Measurements from ENCODE around the gene SLC5A10.

Gene SLC5A10

GRCh38 chr17:19014628-19015215 is 62.8 kb downstream of the SLC5A10 start:
- Mint-ChIP-seq H3K36me3 (ENCODE audit: low read depth) (no peaks in the 10 kb centered on the region), H3K27me3 (ENCODE audit: low read depth, poor library complexity) (peaks cover 7% of the 10 kb centered on the region), H3K4me1 (peaks cover 42% of the 10 kb centered on the region), H3K4me3 (no peak overlapping the region), H3K27ac (no peak overlapping the region), H3K9me3 (no peaks in the 10 kb centered on the region)
- TF ChIP-seq CTCF (IDR thresholded peaks at IDR 0.05) = no peak
- DNase-seq = no peak

DNA sequence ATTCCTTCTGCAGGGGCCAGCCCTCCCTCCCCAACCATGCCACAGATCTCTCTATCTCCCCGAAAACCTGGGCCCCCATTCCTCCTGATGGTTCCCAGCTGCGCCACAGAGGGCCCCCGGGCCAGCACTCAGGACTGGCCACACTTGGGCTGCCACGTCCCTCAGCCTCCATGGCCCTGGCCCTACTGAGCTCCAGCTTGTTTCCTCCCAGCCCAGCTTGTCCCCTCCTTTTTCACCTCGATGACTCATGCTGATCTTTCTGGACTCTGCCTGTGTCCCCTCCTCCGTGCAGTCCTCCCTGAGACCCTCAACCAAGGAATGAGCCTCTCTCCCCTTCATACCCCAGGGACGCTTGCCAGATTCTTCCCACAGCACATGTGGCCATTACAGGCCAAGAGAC is 63.5 kb downstream of the SLC5A10 start:
- no peak for DNase-seq
- Mint-ChIP-seq H3K9me3 (no peaks in the 10 kb centered on the region), H3K4me1 (peaks cover 42% of the 10 kb centered on the region), H3K36me3 (ENCODE audit: low read depth) (no peaks in the 10 kb centered on the region), H3K4me3 (peak overlapping the region; percentile 19), H3K27ac (no peak overlapping the region), H3K27me3 (ENCODE audit: low read depth, poor library complexity) (peaks cover 7% of the 10 kb centered on the region)
- TF ChIP-seq CTCF (IDR thresholded peaks at IDR 0.05) = no peak

DNA sequence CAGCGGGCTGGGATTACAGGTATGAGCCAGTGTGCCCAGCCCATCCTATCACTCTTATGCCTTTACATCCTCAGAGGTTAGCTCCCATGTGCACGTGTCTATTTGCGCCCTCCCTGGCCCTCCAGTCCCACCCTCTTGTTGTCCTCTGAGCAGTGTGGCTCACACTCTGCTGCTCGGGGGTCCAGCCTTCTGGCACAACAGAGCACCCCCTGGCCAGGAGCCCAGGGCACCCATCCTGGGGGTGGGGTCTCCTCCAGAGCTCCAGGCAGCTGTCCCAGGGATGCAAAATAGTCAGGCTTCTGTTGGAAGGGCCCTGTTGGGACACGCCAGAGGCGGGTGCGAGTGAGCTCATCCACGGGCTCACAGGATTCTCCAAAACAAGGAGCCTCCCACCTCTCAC is 64.3 kb downstream of the SLC5A10 start:
- no peak for DNase-seq
- no peak overlapping the region for H3K4me3 Mint-ChIP-seq
- TF ChIP-seq CTCF (IDR thresholded peaks at IDR 0.05) = no peak
- no peaks in the 10 kb centered on the region for H3K36me3 Mint-ChIP-seq (ENCODE audit: low read depth)
- H3K4me1 Mint-ChIP-seq = peaks cover 35% of the 10 kb centered on the region
- no peaks in the 10 kb centered on the region for H3K9me3 Mint-ChIP-seq
- peaks cover 7% of the 10 kb centered on the region for H3K27me3 Mint-ChIP-seq (ENCODE audit: low read depth, poor library complexity)
- H3K27ac Mint-ChIP-seq = no peak overlapping the region

- Mint-ChIP-seq H3K4me3 (no peak overlapping the region), H3K9me3 (no peaks in the 10 kb centered on the region), H3K36me3 (ENCODE audit: low read depth) (no peaks in the 10 kb centered on the region), H3K27ac (no peak overlapping the region), H3K27me3 (ENCODE audit: low read depth, poor library complexity) (peaks cover 7% of the 10 kb centered on the region), H3K4me1 (peaks cover 32% of the 10 kb centered on the region)
- DNase-seq = no peak
- no peak for TF ChIP-seq CTCF (IDR thresholded peaks at IDR 0.05)
Observed at GRCh38 chr17:19016881-19017280, 64.9 kb downstream of the SLC5A10 start.

DNA sequence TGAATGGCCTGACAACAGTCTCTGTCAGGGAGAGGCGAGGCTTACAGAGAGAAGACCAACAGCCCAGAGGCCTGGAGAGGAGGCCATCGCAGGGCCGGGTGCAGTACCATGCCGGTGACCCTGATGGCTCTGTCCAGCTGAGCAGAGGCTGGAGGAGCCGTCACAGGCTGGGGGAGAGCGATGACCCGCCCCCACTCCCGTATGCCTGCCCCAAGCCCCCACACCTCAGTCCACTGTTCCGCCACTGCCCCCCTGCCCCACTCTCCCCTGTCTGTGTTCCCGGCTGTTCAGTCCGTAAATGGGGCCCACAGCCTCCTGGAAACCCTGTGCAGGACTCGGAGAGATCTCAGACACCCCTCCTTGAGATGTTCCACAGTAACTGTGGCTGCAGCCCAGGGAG is 65.4 kb downstream of the SLC5A10 start:
- H3K27me3 Mint-ChIP-seq (ENCODE audit: low read depth, poor library complexity) = peaks cover 7% of the 10 kb centered on the region
- no peaks in the 10 kb centered on the region for H3K9me3 Mint-ChIP-seq
- H3K4me3 Mint-ChIP-seq = no peak overlapping the region
- TF ChIP-seq CTCF (IDR thresholded peaks at IDR 0.05) = no peak
- H3K36me3 Mint-ChIP-seq (ENCODE audit: low read depth) = no peaks in the 10 kb centered on the region
- peaks cover 27% of the 10 kb centered on the region for H3K4me1 Mint-ChIP-seq
- no peak overlapping the region for H3K27ac Mint-ChIP-seq
- no peak for DNase-seq

DNA sequence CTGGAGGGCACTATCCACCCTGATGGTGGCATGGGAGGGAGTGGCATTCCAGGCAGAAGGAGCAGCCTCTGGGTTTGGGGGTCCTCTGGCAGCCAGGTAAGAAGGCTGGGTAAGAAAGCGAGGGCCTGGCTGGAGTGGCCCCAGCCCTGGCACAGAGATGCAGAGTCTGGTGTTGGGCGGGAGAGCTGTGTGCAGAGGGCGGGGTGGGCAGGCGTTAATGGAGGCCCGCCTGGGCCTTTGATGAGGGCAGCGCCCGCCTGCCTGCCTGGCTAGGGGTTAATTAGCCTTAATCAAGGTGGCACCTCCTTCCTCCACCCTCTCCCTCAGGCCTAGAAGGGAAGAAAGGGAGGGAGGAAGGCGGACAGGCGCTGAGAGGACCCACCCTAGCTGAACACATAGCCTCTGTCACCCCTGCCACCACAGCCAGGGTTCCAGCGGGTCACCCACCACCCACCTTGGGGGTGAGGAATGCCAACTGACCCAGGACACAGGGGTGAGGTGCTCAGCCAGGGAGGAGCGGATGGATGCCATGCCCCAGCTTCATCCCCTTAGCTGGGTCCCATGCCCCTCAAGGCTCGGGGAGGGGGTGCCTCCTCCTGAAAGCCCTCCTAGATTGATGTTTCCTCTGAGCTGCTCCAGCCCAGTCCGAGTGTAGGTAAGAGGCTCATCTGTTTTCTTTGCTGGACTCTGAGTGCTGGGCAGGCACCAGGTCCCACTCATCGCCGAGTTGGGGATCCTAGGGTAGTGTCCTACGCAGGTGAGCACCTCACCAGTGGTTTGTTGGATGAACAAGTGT is 66.0 kb downstream of the SLC5A10 start:
- no peak overlapping the region for H3K4me3 Mint-ChIP-seq
- H3K27me3 Mint-ChIP-seq (ENCODE audit: low read depth, poor library complexity) = peaks cover 7% of the 10 kb centered on the region
- H3K9me3 Mint-ChIP-seq = no peaks in the 10 kb centered on the region
- H3K36me3 Mint-ChIP-seq (ENCODE audit: low read depth) = no peaks in the 10 kb centered on the region
- DNase-seq = no peak
- H3K4me1 Mint-ChIP-seq = peaks cover 30% of the 10 kb centered on the region
- H3K27ac Mint-ChIP-seq = no peak overlapping the region
- no peak for TF ChIP-seq CTCF (IDR thresholded peaks at IDR 0.05)

Measured in nephron progenitor cell (in vitro differentiated cells).